HG02610 (cell line): ENCODE results near the gene FCN3.
"Not testable (repeated sequence)": the region's sequence is repeated elsewhere in the genome, so short reads cannot be mapped to it uniquely, and the experiment has no call there.

Experiments used
- ATAC-seq: cut with Tn5 transposase; IDR thresholded peaks from one replicate; pipeline ENCODE4 v1.9.1; 2021; ENCODE audit warnings: mild to moderate bottlenecking, moderate library complexity; ENCODE audit not compliant: unreplicated experiment

Gene FCN3

DNA sequence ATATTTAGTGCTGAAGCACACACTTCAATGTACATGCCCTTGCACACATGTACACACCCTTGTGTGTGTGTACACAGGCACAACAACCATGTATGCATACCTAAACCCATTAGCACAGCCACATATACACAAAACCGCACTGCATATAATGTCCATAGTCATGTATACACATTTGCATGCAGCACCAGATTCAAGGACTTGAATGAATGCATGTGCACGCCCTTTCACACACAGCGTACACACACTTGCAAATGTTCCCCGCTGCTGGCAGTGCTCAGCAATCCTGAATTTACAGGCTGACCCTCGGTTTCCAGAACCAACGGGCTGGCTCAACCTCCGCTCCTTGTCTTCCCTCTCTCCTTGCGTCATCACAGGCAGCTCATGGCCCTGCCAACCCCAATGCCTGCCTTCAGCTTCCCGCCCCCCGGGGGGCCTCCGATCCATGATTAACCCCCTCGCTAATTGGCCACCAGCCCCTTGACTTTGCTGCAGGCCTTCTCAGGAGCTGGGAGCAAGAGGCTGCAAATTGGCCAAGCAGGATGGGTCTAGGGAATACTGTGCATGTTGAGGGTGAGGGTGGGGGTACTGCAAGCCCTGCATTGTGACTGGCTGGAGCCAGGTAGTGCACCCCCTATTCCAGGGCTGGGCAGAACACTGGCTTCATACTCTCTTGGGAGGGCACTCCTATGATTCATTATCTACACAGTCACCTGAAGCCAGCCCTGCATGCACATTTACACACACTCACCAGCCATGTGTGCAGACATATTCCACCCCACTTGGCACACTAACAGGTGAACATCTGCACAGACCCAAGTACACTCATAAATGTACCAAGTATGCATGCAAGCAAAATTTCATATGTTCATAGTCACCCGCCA is 25.7 kb upstream of the FCN3 start:
- no peak for ATAC-seq

DNA sequence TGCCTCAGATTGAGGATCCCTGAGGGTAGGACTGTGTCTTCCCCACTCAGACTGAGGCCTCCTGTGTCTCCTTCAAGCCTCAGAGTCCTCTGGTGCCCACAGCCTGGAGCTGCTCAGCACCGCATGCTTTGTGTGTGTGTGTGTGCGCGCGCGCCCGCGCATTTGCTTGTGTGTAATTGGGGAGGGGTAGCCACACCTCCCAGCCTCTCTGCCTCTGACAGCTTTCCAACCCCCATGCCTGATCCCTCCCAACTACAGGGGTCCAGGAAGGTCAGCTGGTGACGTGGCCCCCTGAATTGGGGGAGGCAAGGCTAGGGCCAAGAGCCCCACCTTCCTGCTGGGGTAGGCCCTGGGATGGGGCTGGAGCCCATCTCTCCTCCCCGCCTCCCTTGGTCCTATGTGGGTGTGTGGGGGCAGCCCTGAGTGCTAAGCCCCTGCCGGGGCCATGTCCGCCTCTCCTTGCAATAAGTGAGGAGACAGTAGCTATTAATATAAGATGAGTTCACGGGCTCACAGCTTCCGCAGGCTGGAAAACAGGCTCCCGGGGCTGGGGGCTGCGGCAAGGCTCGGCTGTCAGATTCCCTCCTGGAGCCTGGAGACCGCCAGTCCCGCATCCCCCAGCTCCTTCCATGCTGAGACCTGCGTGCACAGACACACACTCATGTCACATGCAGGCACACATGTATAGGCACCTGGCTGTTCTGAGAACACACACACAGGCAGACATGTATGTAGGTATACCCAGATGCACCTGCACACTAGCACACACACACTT is 24.8 kb upstream of the FCN3 start:
- ATAC-seq = no peak

DNA sequence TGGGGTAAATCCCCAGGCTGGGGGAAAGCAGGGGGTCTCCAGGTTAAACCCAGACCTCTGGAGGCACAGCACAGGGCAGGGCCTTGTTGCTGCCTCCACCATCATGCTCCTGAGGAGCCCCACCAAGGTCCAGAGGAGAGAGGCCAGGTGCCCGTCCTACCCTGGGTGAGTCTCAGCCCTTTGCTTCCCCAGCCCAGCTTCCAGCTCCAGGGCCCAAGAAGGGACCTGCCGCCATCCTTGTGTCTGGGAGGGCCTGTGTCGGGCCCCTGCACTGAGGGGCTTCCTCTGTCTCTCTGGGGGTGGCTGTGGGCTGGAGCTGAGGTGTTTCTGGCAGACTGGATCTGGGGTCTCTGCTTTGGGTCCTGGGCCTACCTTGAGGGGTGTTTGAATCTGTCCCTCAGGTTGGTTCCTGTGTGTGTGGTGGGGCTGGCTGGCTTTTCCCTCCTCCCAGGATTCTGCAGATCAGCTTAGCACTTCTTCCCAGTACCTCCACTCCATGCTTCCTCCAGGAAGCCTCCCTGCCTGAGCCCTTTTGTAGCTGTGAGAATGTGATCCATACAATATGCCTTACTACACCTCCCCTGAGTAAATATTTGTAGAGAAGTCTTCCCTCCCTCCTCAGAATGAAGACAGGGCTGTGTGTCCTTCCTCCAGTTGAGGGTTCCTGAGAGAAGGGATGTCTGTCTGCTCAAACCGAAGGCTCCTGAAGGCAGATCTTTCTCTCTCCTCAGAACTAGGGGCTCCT is 24.0 kb upstream of the FCN3 start:
- no peak for ATAC-seq

DNA sequence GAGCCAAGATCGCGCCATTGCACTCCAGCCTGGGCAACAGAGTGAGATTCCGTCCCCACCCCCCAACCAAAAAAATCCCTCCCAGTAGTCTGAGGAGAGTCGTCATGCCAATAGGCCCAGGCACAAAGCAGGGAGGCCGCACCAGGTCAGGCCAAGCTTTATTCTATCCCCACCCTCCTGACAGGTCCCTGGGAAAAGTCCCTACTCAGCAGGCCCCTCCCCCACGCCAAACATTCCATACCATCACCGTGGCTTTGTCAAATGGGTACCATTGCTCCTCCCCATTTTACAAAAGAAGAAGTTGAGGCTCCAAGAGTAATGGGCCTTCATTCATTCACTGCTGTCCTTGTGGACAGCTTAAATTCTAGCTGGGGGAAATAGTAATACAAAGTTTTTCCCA is 23.1 kb upstream of the FCN3 start:
- ATAC-seq = no peak

DNA sequence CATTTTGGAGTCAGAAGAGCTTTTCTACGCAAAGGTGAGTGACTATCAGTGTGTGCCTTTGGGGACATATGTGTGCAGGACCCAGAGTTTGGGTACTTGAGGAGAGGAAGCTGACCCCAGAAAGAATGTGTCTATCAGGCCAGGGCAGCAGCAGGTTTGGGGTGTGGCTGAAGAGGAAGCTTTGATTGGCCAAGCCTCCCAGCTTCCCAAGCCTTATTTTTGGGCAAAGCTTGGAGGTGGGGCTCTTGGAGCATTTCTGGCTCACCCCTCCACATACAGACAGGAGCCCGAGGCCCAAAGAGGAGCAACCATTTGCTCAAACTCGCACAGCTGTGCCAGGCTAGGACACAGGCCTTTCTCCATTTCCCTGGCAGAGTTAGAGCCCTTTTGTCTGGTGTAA is 22.5 kb upstream of the FCN3 start:
- no peak for ATAC-seq

DNA sequence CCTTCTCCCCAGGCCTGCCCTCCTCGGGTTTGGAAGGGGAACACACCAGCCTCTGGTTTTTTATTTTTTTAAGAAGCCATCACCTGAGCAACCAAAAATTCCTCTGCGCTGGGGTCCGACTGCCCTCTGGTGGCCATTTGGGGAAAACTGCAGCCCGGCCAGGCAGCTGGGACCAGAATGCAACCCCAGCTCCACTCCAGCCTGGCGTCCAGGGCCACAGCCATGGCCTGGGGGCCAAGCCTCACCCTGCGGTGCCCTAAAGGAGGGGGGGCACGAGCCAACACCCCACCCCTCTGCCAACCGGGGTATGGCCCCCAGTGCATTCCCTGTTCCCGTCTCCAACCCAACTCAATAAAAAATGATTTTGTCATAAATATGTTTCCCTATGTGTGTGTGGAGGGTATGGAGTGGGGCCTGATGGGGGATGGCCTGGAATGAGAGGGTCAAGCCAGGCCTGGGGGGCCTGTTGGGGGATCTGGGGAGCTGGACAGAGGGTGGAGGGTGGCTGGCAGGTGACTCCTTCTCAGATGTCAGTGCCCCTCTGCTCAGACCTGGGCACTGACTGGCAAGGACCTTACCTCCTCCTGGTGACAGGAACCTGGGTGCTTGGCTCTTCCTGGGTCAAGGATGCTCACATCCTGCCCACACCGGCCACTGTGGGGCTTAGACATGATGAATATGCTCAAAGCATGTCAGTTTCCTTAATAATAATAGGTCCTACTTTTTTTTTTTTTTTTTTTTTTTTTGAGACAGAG is 21.0 kb upstream of the FCN3 start:
- ATAC-seq = no peak

DNA sequence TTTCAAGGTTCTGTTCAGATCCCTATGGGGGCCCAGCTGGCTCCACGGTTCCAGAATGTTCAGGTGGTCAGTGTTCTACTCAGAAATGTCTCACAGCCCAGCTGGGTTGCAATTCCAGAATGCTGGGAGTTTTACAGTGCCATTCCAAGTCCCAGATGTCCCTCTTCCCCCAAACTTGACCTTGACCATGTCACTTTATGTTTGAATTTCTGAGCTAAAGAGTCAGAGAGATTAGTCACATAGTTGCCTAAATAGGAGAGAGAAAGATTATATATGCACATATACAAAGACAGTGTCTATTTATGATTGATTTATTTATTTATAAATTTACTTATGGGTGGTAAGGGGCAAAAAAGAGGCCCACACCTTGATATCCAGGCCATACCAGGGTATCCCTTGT is 20.3 kb upstream of the FCN3 start:
- no peak for ATAC-seq

DNA sequence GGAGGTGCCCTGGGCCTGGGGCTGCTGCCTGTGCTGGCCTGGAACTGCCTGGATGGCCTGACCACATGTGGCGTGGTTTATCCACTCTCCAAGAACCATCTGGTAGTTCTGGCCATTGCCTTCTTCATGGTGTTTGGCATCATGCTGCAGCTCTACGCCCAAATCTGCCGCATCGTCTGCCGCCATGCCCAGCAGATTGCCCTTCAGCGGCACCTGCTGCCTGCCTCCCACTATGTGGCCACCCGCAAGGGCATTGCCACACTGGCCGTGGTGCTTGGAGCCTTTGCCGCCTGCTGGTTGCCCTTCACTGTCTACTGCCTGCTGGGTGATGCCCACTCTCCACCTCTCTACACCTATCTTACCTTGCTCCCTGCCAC is 19.6 kb upstream of the FCN3 start:
- ATAC-seq = no peak

DNA sequence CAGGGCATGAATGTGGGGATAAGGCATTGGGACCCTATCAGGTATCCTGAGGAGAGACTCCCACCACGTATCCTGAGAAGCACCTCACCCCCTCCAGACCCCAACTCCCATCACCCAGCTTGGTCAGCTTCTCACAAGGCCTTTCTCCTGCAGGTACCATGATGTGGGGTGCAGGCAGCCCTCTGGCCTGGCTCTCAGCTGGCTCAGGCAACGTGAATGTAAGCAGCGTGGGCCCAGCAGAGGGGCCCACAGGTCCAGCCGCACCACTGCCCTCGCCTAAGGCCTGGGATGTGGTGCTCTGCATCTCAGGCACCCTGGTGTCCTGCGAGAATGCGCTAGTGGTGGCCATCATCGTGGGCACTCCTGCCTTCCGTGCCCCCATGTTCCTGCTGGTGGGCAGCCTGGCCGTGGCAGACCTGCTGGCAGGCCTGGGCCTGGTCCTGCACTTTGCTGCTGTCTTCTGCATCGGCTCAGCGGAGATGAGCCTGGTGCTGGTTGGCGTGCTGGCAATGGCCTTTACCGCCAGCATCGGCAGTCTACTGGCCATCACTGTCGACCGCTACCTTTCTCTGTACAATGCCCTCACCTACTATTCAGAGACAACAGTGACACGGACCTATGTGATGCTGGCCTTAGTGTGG is 19.1 kb upstream of the FCN3 start:
- no peak for ATAC-seq

DNA sequence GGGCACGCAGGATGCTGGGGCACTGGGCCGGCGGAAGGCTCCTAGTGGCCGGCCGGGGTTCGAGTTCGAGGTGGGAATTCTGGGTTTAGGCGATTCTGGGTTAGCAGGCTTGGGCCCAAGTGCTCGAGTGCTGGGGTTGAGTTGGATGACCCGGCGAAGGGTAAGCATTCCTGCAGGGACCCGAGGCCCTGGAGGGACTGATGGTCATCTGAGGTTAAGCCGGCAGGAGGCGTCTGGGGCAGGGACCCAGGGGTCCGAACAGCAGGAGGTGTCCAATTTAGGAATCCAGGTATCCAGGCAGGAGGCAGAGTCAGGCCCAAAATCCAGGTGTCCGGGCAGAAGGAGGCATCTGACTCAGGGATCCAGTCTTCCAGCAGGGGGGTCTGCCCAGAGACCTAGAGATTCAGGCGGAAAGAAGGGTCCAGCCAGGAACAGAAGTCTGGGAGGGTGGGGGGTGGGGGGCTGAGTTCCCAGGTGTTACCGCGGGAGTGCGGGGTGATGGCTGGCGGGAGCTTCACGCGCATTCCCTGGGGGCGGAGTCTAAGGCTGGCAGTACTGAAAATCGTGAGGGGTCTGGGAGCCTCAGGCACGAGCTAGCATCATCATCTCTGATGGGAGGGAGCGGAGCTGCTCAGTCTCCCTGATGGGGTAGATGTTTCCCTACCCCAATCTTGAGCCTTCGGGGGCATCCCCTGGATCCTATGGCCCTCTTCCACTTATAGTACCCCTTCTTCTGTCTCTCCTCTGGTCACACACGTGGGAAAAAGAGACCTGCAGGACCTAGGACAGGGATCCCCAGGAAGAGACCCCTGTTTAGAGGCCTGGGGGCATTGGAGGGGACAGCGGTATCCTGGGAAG is 18.4 kb upstream of the FCN3 start:
- no peak for ATAC-seq

DNA sequence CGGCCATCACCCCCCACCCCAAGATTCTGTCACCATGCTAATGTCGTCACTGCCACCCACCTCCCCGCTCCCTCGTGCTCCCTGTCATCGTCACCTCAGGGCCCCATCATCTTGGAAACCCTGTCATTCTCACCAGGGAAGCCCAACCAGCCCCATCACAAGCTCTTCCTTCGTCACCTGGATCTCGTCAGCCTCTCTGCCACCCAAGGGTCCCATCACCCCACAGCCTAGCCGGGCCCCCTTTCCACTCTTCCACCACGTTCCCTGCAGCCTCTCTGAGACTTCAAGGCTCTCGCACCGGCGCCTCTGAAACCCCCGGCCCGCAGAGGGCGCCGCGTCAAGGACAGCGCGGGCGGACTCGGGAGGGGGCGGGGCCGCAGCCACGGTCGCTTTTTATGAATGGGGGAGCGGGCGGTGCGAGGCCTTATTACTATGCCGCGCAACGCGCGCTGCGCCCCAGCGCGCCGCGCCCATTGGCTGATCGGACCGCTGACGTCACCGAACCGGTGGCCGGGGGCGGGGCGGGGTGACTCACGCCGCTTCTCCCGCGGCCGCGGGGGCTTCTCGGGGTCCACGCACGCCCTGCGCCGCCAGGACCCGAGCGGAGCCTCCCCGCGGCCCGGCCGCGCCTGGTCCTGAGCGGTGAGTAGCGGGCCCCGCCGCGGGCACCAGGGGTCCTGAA is 17.6 kb upstream of the FCN3 start, which contains the start of gene GPR3:
Gene GPR3 (plus strand): TSS at position 527 of the 682 bp plus-strand sequence. CDS start 1,177 bp downstream, outside the sequence.
- ATAC-seq = peak; percentile 69

DNA sequence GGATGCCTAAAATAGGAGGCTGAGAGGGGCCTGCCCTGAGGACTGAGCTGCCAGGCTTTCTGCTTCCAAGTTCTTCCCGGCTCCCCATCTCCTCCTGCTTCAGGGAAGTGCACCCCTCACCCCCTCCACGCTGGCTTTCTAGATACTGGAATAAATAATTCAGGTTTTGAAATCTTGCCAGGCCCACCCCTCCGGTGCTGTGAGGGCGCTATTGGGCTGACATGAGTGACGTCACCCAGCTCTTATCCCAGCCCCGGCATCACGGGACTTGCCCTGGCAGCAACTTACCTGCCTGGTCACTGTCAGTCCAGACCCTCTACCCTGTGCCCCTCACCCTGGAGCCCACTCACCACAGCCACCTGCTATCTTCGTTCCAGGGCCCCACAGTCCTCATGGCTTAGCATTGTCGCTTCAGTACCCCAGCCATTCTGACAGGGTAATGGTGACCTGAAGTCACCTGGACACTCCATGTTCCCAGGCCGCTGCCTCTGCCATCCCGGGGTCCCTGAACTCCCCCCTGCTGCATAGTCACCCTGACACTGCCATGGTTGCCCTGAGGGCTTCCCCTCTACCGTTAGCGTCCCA is 17.0 kb upstream of the FCN3 start:
- no peak for ATAC-seq

DNA sequence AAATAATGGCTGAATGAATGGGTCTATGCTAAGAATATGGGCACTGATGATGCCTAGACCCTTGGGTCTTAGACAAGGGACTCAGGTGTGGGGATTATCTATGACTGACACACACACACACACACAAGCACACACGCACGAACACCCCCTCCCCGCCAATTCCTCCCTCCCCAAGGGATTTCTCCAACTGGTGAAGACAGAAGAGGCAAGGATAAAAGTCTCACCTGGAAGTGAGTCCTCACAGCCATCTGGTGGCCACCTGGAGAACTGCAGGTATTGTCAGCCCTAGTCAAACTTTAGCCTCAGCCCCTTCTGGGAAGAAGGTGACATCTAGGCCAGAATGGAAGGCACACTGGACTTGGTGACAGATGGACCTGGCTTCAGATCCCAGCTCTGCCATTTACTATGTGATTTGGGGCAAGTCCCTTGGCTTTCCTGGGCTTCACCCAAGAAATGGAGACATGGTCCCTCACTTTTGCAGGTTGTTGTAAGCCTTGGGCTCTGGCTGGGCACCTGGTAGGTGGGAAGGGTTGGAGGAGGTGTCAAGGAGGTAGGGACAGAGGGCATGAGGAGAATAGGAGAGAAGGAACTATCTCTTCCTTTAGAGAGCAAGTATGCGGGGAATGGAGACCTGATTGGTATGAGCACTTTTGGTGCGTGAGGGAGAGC is 13.8 kb upstream of the FCN3 start:
- no peak for ATAC-seq

DNA sequence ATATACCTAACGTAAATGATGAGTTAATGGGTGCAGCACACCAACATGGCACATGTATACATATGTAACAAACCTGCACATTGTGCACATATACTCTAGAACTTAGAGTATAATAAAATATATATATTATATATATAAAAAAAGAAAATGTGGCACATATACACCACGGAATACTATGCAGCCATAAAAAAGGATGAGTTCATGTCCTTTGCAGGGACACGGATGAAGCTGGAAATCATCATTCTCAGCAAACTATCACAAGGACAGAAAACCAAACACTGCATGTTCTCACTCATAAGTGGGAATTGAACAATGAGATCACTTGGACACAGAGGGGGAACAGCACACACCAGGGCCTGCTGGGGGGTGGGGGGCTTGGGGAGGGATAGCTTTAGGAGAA is 10.2 kb upstream of the FCN3 start:
- not testable (repeated sequence) for ATAC-seq

DNA sequence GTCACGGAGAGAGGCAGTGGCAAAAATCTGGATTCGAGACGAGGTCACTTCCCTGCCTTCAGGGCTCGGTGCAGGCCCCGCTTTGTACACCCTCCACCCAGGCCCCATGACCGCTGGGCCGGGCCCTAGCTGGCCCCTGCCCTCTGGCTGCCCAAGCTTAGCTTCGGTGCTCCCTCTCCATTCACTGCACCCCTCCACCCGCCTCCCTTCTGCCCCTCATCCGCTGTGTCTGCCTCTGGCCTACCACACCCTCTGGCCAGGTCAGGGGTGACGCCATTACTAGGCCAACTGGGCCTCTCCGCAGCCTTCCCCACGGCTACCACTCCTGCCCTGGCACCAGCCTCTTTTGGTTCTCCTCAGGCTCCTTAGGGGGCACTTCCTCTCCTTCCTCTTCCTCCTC is 9.0 kb upstream of the FCN3 start:
- ATAC-seq = no peak

DNA sequence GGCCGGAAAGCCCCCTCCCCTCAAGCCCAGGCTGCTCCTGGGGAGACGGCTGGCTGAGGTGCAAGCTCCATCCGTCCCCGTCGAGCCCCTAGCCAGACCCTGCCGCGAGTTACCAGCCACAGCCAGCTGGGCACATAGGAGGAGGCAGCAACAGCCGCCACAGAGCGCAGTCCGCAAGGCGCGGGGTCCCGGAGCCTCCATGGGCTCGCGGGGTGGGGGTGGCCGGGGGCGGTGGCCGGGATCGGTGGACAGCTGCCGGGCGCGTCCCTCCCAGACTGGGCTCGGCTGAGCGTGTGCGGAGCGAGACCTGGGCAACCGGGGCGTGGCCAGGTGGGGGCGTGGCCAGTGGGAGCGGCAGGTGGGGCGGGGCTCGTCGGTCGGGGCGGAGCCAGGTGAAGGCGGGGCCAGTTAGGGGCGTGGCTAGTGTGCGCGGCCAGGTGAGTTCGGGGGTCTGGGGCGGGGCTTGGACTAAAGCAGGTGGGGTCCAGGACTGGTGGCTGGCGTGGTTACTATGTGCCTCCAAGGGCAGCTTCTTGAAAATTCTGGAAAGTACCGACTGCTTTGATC is 8.5 kb upstream of the FCN3 start, which contains the start of gene CD164L2:
Gene CD164L2 (minus strand): TSS at position 295 of the 567 bp plus-strand sequence. CDS start 94 bp downstream, at position 201.
- no peak for ATAC-seq
